ENCODE data around the gene DCTD.

- no peak for TF ChIP-seq POLR2A (IDR thresholded peaks at IDR 0.05)
- no peak for TF ChIP-seq CTCF (IDR thresholded peaks at IDR 0.05)
Measured at GRCh38 chr4:182932651-182933050, 15.5 kb upstream of the DCTD start.
